Fibroblast of pulmonary artery (primary cell): ENCODE results near the gene CAPN12.

Source experiments
- DNase-seq: peaks from one replicate; pipeline ENCODE4 v3.0.0-alpha.2; 2010; ENCODE audit warnings: low read depth
- H3K4me3 ChIP-seq: replicated peaks from 2 replicates; pipeline ENCODE4 v1.5.1; 2011; ENCODE audit warnings: low read depth, mild to moderate bottlenecking, control low read depth, low read length, moderate library complexity
- TF ChIP-seq, protein P1 (sequence below): IDR thresholded peaks from 2 replicates; pipeline ENCODE4 v1.5.1; 2011; ENCODE audit warnings: mild to moderate bottlenecking, control low read depth, low read length, inconsistent platforms; ENCODE audit errors: missing control alignments

CAPN12 gene

DNA sequence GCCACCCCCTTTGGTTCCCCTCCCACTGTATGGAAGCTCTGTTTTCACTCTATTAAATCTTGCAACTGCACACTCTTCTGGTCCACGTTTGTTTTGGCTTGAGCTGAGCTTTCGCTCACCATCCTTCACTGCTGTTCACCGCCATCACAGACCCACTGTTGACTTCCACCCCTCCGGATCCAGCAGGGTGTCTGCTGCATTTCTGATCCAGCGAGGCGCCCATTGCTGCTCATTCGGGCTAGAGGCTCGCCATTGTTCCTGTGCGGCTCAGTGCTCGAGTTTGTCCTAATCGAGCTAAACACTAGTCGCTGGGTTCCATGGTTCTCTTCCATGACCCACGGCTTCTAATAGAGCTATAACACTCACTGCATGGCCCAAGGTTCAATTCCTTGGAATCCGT lies 54.1 kb downstream of the CAPN12 start:
- no peak for DNase-seq
- TF ChIP-seq, protein P1, sequence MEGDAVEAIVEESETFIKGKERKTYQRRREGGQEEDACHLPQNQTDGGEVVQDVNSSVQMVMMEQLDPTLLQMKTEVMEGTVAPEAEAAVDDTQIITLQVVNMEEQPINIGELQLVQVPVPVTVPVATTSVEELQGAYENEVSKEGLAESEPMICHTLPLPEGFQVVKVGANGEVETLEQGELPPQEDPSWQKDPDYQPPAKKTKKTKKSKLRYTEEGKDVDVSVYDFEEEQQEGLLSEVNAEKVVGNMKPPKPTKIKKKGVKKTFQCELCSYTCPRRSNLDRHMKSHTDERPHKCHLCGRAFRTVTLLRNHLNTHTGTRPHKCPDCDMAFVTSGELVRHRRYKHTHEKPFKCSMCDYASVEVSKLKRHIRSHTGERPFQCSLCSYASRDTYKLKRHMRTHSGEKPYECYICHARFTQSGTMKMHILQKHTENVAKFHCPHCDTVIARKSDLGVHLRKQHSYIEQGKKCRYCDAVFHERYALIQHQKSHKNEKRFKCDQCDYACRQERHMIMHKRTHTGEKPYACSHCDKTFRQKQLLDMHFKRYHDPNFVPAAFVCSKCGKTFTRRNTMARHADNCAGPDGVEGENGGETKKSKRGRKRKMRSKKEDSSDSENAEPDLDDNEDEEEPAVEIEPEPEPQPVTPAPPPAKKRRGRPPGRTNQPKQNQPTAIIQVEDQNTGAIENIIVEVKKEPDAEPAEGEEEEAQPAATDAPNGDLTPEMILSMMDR = no peak
- H3K4me3 ChIP-seq = no peak overlapping the region

DNA sequence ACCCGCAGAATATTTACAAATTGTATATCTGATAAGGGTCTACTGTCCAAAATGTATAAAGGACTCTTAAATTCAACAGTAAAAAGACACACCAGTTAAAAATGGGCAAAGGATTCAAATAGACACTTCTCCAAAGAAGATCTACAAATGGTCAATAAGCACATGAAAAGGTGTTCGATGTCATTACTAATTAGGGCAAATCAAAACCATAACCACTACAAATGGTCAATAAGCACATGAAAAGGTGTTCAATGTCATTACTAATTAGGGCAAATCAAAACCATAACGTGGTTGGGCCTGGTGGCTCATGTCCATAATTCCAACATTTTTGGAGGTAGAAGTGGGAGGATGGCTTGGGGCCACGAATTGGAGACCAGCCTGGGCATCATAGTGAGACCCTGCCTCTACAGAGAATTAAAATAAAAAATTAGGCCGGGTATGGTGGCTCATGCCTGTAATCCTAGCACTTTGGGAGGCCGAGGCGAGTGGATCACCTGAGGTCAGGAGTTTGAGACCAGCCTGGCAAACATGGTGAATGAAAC lies 56.4 kb downstream of the CAPN12 start:
- TF ChIP-seq, protein P1 = no peak
- DNase-seq = no peak
- H3K4me3 ChIP-seq = no peak overlapping the region

DNA sequence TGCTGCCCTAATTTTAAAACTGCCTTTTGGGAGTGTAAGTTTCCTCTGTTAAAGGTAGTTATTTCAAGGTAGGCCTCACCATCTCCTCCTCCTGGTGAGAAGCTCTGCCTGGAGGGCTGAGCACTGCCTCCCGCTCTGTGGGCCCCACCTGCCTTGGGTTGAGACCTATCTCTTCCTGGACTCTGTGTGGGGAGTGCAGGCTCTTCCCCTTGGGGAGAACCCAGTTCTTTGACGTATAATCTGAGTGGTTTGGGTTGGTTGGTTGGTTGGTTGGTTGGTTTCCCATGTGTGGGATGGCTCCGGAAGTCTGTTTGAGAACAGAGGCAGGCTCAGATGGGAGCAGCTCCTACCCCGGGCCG lies 57.8 kb downstream of the CAPN12 start:
- DNase-seq = no peak
- no peak overlapping the region for H3K4me3 ChIP-seq
- TF ChIP-seq, protein P1 = no peak

DNA sequence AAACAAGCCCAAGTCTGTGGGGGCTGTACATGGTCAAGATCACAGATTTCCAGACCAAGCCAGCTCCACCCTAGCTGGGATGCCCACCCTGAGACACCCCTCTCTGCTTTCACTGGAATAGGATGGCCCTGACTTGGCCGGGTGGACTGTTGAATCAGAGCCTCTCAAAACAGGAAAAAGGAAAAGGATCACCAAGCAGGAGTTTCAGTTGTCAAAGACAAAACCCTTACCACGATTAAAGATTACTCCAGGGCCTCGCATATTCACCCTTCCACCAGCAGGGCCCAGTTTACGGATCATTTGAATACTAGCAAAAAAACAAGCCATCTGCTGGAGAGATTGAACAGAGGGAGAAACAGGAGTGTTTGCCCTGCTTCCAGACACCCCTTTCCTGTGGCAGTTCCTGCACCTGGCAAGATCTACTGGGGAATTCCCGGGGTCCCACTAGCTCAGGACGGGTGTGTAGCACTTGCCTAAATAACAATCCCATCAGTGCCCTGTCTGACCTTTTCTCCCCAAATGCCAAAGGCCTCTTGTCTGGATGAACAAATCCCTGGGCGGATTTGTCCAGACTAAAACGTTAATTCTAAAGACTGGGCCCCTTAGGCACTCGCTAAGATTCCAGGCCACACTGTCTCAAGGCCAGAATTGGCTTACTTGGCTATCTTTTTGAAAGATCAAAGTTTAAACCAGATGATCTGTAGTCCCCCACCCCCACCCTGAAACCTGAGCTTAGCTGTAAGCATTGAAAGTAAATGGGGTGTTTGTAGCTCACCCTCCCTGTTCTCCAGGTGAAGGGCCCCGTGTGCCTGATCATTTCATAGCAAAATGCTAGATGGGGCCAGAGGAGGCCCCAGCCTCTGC lies 58.4 kb downstream of the CAPN12 start:
- no peak overlapping the region for H3K4me3 ChIP-seq
- TF ChIP-seq, protein P1 = peak; percentile 76
- peak; percentile 85 for DNase-seq

DNA sequence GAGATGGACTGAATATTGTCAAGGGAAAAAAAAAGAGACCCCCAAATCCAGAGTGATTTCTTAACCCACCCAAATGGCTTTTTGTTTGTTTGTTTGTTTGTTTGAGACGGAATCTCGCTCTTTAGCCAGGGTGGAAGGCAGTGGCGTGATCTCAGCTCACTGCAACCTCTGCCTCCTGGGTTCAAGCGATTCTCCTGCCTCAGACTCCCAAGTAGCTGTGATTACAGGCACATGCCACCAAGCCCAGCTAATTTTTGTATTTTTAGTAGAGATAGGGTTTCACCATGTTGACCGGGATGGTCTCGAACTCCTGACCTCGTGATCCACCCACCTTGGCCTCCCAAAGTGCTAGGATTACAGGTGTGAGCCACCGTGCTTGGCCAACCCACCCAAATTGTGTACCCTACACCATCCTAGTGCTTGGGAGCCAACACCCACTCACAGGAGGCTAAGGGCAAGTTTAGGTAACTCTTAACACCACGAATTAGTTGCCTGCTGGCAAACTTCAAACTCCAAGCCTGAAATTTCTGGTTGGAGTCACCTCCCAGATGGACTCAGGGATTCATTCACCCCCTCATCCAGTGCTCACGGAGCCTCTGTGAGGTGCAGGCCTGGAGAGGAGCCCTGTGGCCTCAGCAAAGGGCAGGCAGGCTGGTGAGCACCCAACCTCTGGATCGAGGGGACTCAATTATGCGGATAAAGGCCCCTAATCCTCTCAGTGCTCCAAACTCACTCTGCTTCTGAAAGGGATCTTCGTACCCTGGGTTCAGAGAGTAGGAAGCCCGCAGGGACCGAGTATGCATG lies 59.2 kb downstream of the CAPN12 start:
- no peak for DNase-seq
- H3K4me3 ChIP-seq = no peak overlapping the region
- TF ChIP-seq, protein P1 = no peak

DNA sequence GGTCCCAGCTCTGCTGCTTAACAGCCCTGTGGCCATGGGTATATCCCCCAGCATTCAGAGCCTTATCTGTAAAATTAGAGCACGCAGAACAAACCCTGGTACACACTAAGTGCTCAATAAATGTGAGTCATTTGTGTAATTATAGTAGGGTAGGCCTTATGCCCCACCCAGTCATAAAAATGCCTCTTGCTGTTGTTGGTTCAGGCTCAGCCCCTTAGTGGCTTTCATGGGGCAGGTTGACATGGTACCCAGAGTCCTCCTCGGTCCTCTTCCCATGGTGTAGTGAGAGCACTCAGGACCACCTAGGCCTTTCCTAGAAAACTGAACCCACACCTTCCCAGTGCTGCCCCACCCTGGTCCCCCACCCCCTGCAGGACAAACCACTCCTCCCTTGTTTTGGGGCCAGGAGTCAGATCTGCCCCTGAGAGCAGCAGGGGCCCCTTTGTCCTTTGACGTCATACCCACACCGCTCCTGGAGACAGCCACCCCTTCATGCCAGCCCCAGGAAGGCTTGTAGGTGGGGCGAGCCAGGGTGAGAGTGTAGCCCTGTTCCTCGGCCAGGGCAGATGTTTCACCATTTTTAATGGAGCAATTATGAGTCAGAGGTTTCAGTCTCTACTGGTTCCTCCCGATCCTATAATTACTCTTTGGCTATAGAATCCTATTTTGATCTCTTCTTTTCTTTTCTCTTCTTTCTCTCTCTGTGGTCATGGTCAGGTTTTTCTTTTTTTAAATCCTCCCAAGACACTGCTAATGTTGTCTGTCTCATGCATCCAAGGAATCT lies 60.0 kb downstream of the CAPN12 start:
- DNase-seq = peak; percentile 95
- TF ChIP-seq, protein P1 = no peak
- H3K4me3 ChIP-seq = no peak overlapping the region
